Activated CD4-positive, alpha-beta T cell treated with anti-CD3 and anti-CD28 coated beads, Interleukin-2, amount 50 U/mL, for 1 hour (primary cell): ENCODE results near the gene RALGAPA2.
"Not testable (repeated sequence)": the region's sequence is repeated elsewhere in the genome, so short reads cannot be mapped to it uniquely, and the experiment has no call there.

Experiments
- DNase-seq: peaks from one replicate; pipeline ENCODE4 v3.0.0-alpha.2; 2020

Gene RALGAPA2

DNA sequence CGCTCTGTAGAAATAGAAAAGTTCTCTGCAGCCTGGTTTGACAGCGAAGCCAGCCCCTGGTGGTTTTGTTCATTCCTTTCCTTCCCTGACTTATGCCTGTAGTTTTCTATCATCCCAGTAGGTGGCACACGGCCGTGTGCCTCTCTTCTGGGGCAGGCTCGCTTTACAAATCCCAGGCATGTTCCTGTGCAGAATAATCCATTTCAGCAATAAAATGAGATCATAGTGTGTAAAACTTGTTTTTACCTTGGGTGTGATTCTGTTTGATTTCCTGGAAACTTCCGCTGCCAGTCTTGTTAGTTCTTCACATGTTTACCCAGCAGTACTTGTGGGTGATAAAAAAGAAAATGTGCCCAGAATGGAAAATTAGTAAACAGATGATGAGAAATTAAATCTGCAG lies 352.0 kb downstream of the RALGAPA2 start:
- peak; percentile 3 for DNase-seq

DNA sequence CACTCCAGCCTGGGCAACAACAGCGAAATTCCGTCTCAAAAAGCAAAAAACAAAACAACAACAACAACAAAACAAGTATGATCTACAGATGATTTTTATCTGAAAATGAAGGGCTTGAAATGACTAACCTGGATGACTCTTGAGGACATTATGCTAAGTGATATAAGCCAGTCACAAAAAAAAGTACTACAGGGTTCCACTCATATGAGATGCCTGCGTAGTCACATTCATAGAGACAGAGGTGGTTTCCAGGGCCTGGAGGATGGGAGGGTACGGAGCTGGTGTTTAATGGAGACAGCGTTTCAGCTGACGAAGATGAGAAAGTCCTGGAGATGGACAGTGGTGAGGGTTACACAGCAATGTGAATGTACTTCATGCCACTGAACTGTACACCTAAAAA lies 352.8 kb downstream of the RALGAPA2 start:
- no peak for DNase-seq

DNA sequence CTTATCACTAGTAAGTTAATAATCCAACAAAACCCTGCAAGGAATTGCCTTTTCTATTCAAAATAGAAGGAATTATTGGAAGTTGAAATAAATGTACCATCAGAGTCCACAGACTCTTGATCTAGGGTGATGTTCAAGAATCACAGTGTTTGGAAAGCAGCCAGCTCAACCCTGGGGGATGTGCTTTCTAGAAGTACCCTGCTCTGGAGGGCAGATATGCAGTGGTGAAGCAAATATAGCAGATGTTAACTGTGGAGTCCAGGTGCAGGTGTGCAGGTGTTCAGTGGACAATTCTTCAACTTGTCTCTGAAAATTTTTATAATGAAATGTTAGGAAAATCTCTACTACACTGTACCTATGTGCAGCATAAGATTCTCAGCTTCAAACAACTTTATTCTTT lies 353.6 kb downstream of the RALGAPA2 start:
- no peak for DNase-seq

DNA sequence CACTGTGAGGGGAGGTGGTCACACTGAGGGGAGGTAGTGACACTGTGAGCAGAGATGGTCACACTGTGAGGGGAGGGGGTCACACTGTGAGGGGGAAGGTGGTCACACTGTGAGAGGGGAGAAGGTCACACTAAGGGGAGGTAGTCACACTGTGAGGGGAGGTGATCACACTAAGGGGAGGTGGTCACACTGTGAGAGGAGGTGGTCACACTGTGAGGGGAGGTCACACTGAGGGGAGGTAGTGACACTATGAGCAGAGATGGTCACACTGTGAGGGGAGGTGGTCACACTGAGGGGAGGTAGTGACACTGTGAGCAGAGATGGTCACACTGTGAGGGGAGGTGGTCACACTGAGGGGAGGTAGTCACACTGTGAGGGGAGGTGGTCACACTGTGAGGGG lies 356.9 kb downstream of the RALGAPA2 start:
- not testable (repeated sequence) for DNase-seq

DNA sequence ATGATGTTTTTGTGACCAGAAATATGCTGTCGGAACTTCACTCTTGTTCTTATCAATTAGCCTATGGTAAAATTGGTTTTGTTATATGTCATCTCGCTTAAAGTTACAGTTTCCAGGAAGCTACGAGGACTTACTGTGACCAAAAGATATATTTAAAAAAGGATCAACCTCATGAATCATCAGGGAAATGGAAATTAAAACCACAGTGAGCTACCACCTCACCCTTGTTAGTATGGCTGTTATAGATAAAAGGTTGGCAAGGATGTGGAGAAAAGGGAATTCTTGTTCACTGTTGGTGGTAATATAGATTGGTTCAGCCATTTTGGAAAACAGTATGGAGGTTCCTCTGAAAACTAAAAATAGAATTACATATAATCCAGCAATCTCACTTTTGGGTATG lies 358.9 kb downstream of the RALGAPA2 start:
- no peak for DNase-seq

DNA sequence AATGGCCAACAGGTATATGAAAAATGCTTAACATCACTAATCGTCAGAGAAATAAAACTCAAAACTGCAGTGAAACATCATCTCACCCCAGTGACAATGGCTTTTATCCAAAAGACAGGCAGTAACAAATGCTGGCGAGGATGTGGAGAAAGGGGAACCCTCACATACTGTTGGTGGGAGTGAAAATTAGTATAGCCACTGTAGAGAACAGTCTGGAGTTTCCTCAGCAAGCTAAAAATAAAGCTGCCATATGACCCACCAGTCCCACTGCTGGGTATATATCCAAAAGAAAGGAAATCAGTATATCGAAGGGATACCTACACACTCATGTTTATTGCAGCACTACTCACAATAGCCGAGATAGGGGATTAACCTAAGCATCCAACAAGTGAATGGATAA lies 368.0 kb downstream of the RALGAPA2 start:
- no peak for DNase-seq

DNA sequence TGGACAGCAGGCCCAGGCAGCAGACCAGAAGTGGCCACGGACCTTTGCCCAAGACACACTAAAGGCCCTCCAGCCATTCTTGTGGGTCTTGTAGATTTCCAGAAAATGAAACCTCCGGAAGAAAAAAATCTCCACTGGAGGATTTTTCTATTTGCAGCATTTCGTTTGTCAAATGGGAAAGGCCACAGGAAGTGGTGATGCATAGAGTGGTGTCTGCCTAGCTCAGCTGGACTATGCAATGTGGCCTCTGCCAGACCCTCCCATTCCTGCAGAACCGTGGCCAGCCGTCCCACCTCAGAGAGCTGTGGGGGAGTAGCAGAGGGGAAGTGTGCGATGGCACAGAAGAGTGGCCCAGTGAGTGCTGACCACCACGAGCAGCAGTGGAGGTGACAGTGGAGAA lies 368.5 kb downstream of the RALGAPA2 start:
- DNase-seq, result no peak
